ENCODE measurements around the gene SPRYD3.

The SPRYD3 gene

DNA sequence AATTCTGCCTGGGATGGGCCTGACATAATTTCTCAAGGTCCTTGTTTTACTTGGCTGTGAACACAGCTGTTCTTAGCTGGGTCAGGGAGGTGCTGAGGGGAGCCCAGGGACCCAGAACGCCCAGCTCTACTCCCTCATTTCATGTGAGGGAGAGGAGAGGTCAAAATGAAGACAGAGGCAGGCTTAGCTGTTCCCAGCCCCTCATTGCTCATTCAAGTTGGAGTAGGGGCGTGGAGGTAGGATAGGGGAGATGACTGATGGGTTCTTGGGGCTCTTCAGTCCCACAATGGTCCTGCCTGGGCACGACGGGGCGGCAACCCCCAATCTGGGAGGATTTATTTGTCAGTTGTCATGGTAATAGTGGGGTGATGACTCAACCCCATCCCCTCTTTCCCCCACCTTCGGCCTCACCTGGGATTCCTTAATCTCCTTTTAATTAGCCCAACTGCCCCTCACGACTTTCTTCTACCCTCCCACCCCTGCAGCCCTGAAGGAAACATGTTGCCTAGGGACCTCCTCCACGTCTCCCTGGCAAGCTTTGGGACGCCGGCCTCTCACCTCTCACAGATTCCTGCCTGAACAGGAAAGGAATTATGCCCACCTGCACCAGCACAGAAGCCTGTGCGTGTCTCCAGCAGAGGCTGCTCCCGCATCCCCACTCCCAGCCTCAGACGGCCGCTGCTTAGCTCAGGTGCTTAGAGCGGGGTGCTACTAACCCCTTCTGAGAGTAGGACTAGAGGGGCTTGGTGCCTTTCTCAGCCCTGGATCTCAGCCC, 10.2 kb downstream of the SPRYD3 start:
- H3K27me3 ChIP-seq, result no peaks in the 10 kb centered on the region
- DNase-seq, result no peak
- TF ChIP-seq, protein P1, sequence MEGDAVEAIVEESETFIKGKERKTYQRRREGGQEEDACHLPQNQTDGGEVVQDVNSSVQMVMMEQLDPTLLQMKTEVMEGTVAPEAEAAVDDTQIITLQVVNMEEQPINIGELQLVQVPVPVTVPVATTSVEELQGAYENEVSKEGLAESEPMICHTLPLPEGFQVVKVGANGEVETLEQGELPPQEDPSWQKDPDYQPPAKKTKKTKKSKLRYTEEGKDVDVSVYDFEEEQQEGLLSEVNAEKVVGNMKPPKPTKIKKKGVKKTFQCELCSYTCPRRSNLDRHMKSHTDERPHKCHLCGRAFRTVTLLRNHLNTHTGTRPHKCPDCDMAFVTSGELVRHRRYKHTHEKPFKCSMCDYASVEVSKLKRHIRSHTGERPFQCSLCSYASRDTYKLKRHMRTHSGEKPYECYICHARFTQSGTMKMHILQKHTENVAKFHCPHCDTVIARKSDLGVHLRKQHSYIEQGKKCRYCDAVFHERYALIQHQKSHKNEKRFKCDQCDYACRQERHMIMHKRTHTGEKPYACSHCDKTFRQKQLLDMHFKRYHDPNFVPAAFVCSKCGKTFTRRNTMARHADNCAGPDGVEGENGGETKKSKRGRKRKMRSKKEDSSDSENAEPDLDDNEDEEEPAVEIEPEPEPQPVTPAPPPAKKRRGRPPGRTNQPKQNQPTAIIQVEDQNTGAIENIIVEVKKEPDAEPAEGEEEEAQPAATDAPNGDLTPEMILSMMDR (IDR thresholded peaks at IDR 0.05; ENCODE audit: low read depth, low read length), result no peak
- H3K4me3 ChIP-seq (ENCODE audit: low read depth, low read length), result no peak overlapping the region
- H3K4me1 ChIP-seq, result peaks cover 12% of the 10 kb centered on the region
- no peaks in the 10 kb centered on the region for H3K36me3 ChIP-seq
- H3K9me3 ChIP-seq, result no peaks in the 10 kb centered on the region

DNA sequence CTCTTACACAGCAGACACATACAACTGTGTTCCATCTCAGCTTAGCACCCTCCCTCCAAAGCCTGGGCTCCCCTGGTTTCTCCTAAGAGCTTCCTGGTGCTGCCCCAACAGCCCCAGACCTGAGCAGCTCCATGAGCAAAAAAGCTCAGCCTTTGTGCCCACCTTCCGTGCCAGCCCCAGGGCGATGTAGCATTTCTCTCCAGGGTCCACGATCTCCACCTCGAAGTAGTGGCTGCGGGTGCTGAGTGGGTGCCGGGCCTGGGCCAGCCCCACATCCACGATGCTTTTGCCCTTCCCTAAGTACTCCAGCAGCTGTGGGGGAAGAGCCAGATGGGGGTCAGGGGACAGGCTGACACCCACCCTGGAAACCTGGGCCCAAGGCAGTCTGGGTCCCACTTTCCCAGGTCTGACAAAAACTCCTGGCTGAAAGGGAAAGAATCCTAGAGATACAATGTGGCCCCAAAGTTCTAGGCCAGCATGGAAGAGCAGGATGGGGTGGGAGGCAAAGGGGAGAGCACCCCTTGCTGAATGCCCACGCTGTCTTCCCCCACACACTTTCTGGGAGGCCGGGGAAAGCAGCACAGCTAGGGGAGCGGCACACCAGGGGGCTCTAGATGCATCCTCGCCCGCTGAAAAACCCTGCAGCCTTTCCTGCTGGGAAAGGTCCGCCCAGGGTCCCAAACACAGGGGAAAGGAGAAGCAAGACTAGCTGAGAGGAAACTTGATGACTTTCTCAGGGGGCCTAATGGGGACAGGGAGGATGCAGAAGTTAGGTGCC, 11.0 kb downstream of the SPRYD3 start:
- Histone ChIP-seq H3K4me3 (ENCODE audit: low read depth, low read length) (no peak overlapping the region), H3K27me3 (no peaks in the 10 kb centered on the region), H3K36me3 (no peaks in the 10 kb centered on the region), H3K4me1 (peaks cover 12% of the 10 kb centered on the region), H3K9me3 (no peaks in the 10 kb centered on the region)
- no peak for DNase-seq
- TF ChIP-seq, protein P1 (IDR thresholded peaks at IDR 0.05; ENCODE audit: low read depth, low read length), result no peak

DNA sequence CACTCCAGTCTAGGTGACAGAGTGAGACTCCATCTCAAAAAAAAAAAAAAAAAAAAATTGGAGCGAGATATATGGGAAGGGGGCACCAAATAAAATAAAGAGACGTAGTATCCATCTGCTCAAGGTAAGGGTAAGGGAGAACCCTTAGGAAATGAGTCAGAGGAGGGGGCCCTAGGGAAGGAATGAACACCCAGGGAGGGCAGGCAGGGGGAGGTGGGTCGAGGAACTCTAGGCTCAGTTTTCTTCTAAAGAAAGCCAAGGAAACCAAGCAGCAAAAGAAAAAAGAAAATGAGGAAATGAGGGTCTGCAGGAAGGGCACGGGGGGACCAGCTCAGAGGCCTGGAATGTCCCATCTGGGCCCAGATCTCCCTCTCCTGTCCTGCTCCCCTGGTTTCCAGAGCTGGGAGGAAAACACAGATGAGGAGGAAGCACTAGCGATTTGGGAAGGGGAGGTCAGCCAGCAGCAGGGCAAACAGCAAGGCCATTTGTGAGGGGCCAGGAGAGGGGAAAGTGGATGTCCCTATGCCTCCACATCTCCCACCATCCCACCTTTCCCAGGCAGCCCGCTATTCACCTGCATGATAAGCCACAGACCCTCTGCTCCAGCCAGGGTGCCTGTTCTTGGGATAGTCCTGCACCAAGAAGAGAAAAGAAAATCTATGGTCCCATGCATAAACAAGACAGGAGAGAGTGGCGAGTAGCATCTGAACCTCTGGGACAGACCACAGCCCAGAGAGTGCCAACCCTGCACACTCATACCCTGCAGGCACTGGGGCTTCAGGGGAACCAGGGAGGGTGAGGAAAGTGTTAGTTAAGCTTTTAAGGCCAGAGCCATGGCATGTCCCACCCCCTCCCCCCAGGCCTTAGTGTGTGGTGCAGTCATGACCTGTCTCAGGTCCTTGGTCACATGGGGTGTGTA, 11.9 kb downstream of the SPRYD3 start:
- H3K27me3 ChIP-seq, result no peaks in the 10 kb centered on the region
- no peak overlapping the region for H3K4me3 ChIP-seq (ENCODE audit: low read depth, low read length)
- H3K9me3 ChIP-seq, result no peaks in the 10 kb centered on the region
- no peaks in the 10 kb centered on the region for H3K36me3 ChIP-seq
- DNase-seq, result no peak
- peaks cover 7% of the 10 kb centered on the region for H3K4me1 ChIP-seq
- TF ChIP-seq, protein P1 (IDR thresholded peaks at IDR 0.05; ENCODE audit: low read depth, low read length), result no peak

DNA sequence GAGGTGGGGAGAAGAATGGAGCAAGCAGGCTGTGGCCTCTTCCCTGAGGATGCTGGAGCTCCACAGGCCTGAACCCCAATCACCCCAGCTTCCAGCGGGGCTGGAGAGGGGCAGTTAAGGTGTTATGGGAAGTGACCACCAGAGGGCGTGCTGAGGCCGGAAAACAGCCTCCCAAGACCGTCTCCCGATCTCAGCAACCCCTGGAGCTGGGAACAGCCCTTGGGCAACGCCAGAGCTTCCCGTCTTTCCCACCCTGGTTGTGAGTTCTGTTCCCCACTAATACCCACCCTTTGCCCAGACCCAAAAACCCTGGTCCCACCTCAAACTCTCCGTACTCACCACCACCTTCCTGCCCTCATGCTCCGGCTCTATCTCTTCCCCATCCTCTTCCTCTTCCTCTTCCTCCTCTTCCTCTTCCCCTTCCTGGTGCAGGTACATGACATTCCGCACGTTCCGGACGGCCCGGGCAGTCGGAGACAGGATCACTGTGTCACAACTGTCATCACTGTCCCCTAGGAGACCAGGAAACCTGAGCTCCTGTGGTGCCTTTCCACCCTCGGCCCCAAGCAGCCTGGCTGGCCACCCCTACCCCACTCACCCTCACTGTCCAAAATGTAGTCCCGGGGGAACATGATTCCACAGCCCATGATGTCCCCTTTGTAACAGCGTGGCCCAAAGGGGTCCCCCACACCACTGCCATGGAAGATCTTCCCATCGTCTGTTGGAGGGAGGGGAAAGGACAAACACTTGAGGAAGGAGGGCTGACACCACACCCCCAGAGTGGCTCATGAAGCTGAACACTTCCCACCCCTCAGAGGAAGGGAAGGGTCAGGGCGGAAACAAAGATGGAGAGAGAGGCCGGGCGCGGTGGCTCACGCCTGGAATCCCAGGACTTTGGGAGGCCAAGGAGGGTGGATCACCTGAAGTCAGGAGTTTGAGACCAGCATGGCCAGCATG, 12.9 kb downstream of the SPRYD3 start:
- Histone ChIP-seq H3K4me3 (ENCODE audit: low read depth, low read length) (no peak overlapping the region), H3K9me3 (no peaks in the 10 kb centered on the region), H3K4me1 (no peaks in the 10 kb centered on the region), H3K36me3 (no peaks in the 10 kb centered on the region), H3K27me3 (no peaks in the 10 kb centered on the region)
- TF ChIP-seq, protein P1 (IDR thresholded peaks at IDR 0.05; ENCODE audit: low read depth, low read length), result peak; percentile 86
- peak; percentile 85 for DNase-seq

DNA sequence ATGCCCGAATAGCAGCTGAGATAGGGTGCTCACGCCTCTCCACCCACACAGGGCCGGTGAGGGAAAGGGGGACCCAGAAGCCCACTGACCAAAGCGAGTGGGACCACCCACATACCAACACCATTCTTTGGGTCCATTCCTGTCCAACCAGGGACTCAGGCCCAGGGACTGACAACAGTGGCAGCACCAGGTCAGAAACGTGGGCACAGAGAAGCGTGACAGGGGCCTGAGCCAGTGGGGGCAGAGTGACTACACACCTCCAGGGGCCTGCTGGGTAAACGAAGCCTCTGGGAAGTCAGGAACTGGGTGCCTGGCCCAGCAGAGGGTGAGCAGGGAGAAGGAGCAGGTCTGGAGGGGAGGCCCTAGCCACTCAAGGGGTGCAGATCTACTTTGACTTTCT, 13.7 kb downstream of the SPRYD3 start:
- TF ChIP-seq, protein P1 (IDR thresholded peaks at IDR 0.05; ENCODE audit: low read depth, low read length), result no peak
- H3K9me3 ChIP-seq, result no peaks in the 10 kb centered on the region
- no peaks in the 10 kb centered on the region for H3K4me1 ChIP-seq
- no peak for DNase-seq
- H3K36me3 ChIP-seq, result no peaks in the 10 kb centered on the region
- no peaks in the 10 kb centered on the region for H3K27me3 ChIP-seq
- H3K4me3 ChIP-seq (ENCODE audit: low read depth, low read length), result no peak overlapping the region
